HG03095 (cell line): ENCODE measurements around the gene GPX3.

Experiments used
- ATAC-seq: cut with Tn5 transposase; IDR thresholded peaks from one replicate; pipeline ENCODE4 v1.9.1; 2021; ENCODE audit warnings: moderate library complexity; ENCODE audit not compliant: unreplicated experiment

Gene GPX3

GRCh38 chr5:151076616-151077015 lies 56.2 kb downstream of the GPX3 start:
- no peak for ATAC-seq

GRCh38 chr5:151077419-151077818 lies 57.0 kb downstream of the GPX3 start:
- no peak for ATAC-seq

- no peak for ATAC-seq
These were observed 57.6 kb downstream of the GPX3 start for GRCh38 chr5:151077967-151078366.
